Measurements from ENCODE around the gene SLC35A3.
A peak's percentile ranks its signal among the peaks of the same experiment; 100 is the strongest.
"Not testable (repeated sequence)": the region's sequence is repeated elsewhere in the genome, so short reads cannot be mapped to it uniquely, and the experiment has no call there.

Gene SLC35A3

GRCh38 chr1:100037927-100038659 is 68.3 kb downstream of the SLC35A3 start:
- Mint-ChIP-seq H3K36me3 (peaks cover 7% of the 10 kb centered on the region), H3K9me3 (no peaks in the 10 kb centered on the region), H3K4me3 (peak overlapping the region; percentile 99), H3K27ac (peak overlapping the region; percentile 100), H3K27me3 (no peaks in the 10 kb centered on the region), H3K4me1 (peaks cover 58% of the 10 kb centered on the region)

- peak overlapping the region; percentile 99 for H3K4me3 Mint-ChIP-seq
- peaks cover 65% of the 10 kb centered on the region for H3K4me1 Mint-ChIP-seq
- no peaks in the 10 kb centered on the region for H3K9me3 Mint-ChIP-seq
- H3K36me3 Mint-ChIP-seq, result peaks cover 10% of the 10 kb centered on the region
- peak overlapping the region; percentile 100 for H3K27ac Mint-ChIP-seq
- no peaks in the 10 kb centered on the region for H3K27me3 Mint-ChIP-seq
These were observed 69.0 kb downstream of the SLC35A3 start for GRCh38 chr1:100038660-100039287.

GRCh38 chr1:100039591-100039990 is 69.8 kb downstream of the SLC35A3 start:
- Mint-ChIP-seq H3K9me3 (no peaks in the 10 kb centered on the region), H3K4me1 (peaks cover 73% of the 10 kb centered on the region), H3K4me3 (peak overlapping the region; percentile 99), H3K36me3 (peaks cover 14% of the 10 kb centered on the region), H3K27ac (peak overlapping the region; percentile 100), H3K27me3 (no peaks in the 10 kb centered on the region)

DNA sequence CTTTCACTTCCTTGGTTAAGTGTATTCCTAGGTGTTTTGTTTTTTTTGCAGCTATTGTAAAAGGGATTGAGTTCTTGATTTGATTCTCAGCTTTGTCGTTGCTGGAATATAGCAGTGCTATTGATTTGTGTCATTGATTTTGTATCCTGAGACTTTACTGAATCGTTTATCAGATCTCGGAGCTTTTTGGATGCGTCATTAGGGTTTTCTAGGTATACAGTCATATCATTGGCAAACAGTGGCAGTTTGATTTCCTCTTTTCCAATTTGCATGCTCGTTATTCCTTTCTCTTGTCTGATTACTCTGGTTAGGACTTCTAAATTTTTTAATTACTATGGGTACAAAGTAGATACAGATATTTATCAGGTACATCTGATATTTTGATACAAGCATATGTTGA is 75.4 kb downstream of the SLC35A3 start:
- Mint-ChIP-seq H3K4me1 (peaks cover 98% of the 10 kb centered on the region), H3K27ac (peak overlapping the region; percentile 72), H3K4me3 (peak overlapping the region; percentile 71), H3K9me3 (no peaks in the 10 kb centered on the region), H3K36me3 (peaks cover 20% of the 10 kb centered on the region), H3K27me3 (no peaks in the 10 kb centered on the region)

DNA sequence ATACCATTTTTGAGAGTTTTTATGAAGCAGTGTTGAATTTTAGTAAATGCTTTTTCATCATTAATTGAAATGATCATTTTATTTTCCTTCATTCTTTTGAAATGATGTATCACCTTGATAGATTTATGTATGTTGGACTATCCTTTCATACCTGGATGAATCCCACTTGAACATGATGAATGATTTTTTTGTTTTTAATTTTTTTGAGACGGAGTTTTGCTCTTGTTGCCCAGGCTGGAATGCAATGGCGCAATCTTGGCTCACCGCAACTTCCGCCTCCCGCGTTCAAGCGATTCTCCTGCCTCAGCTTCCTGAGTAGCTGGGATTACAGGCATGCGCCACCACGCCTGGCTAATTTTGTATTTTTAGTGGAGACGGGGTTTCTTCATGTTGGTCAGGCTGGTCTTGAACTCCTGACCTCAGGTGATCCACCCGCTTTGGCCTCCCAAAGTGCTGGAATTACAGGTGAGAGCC is 77.5 kb downstream of the SLC35A3 start:
- Mint-ChIP-seq H3K4me1 (peaks cover 88% of the 10 kb centered on the region), H3K36me3 (peaks cover 18% of the 10 kb centered on the region), H3K27ac (peak overlapping the region; percentile 87), H3K4me3 (peak overlapping the region; percentile 75)
- not testable (repeated sequence) for H3K9me3 Mint-ChIP-seq, H3K27me3 Mint-ChIP-seq

DNA sequence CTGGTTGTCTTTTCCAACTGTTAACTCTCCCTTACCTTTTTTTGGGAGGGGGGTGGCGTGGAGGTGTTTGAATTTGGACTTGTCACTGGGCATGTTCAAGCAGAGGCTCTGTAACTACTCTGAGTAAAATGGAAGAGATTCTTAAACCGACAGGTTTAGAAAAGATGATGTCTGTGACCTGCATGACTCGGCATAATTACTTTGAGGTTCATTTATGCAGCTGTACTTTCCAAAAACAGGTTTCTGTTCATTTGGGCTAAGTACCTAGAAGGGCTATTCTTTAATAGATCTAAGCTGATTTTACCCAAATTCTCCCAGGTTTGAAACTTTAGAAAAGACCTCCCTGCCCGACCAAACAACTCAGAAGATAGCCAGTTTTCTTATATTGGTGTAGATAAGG is 80.3 kb downstream of the SLC35A3 start:
- H3K36me3 Mint-ChIP-seq, result peaks cover 14% of the 10 kb centered on the region
- H3K9me3 Mint-ChIP-seq, result no peaks in the 10 kb centered on the region
- H3K27ac Mint-ChIP-seq, result peak overlapping the region; percentile 80
- peak overlapping the region; percentile 30 for H3K4me3 Mint-ChIP-seq
- H3K27me3 Mint-ChIP-seq, result no peaks in the 10 kb centered on the region
- peaks cover 71% of the 10 kb centered on the region for H3K4me1 Mint-ChIP-seq

- Mint-ChIP-seq H3K27me3 (no peaks in the 10 kb centered on the region), H3K4me1 (peaks cover 65% of the 10 kb centered on the region), H3K4me3 (no peak overlapping the region), H3K9me3 (no peaks in the 10 kb centered on the region), H3K27ac (peak overlapping the region; percentile 31), H3K36me3 (peaks cover 14% of the 10 kb centered on the region)
These were observed 81.6 kb downstream of the SLC35A3 start for GRCh38 chr1:100051401-100051800.

- Mint-ChIP-seq H3K36me3 (peaks cover 17% of the 10 kb centered on the region), H3K27ac (peak overlapping the region; percentile 31), H3K9me3 (no peaks in the 10 kb centered on the region), H3K27me3 (no peaks in the 10 kb centered on the region), H3K4me1 (peaks cover 65% of the 10 kb centered on the region), H3K4me3 (no peak overlapping the region)
These were observed 82.1 kb downstream of the SLC35A3 start for GRCh38 chr1:100051893-100052292.

DNA sequence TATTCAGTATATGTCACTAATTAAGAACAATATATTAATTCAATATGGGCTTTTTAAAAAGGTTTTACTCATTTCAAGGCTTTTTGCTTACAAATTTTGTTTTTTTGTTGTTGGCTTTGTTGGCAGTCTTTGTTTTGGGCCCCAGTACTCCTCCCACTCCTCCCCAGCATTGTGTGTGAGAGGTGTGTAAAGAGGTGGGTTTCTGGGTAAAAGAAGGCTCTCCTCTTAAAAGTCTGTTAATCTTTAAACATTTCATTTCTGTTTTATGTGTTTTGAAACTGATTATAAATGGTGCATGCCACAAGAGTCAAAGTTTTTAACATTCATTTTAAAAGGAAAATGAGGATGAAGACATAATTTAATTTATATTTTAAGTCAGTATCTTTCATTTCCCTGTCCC is 83.3 kb downstream of the SLC35A3 start:
- H3K27me3 Mint-ChIP-seq, result no peaks in the 10 kb centered on the region
- no peak overlapping the region for H3K4me3 Mint-ChIP-seq
- peaks cover 18% of the 10 kb centered on the region for H3K36me3 Mint-ChIP-seq
- no peak overlapping the region for H3K27ac Mint-ChIP-seq
- H3K4me1 Mint-ChIP-seq, result peaks cover 56% of the 10 kb centered on the region
- no peaks in the 10 kb centered on the region for H3K9me3 Mint-ChIP-seq

GRCh38 chr1:100053727-100054126 is 83.9 kb downstream of the SLC35A3 start:
- Mint-ChIP-seq H3K4me1 (peaks cover 49% of the 10 kb centered on the region), H3K9me3 (no peaks in the 10 kb centered on the region), H3K27ac (peak overlapping the region; percentile 11), H3K27me3 (no peaks in the 10 kb centered on the region), H3K4me3 (no peak overlapping the region), H3K36me3 (peaks cover 15% of the 10 kb centered on the region)

- H3K4me1 Mint-ChIP-seq, result peaks cover 32% of the 10 kb centered on the region
- H3K4me3 Mint-ChIP-seq, result no peak overlapping the region
- no peak overlapping the region for H3K27ac Mint-ChIP-seq
- no peaks in the 10 kb centered on the region for H3K27me3 Mint-ChIP-seq
- H3K9me3 Mint-ChIP-seq, result no peaks in the 10 kb centered on the region
- H3K36me3 Mint-ChIP-seq, result peaks cover 22% of the 10 kb centered on the region
These were observed 91.9 kb downstream of the SLC35A3 start for GRCh38 chr1:100061681-100062080.

- Mint-ChIP-seq H3K9me3 (no peaks in the 10 kb centered on the region), H3K27ac (peak overlapping the region; percentile 39), H3K4me3 (no peak overlapping the region), H3K4me1 (peaks cover 32% of the 10 kb centered on the region), H3K27me3 (no peaks in the 10 kb centered on the region), H3K36me3 (peaks cover 24% of the 10 kb centered on the region)
These were observed 95.6 kb downstream of the SLC35A3 start for GRCh38 chr1:100065183-100065968.

DNA sequence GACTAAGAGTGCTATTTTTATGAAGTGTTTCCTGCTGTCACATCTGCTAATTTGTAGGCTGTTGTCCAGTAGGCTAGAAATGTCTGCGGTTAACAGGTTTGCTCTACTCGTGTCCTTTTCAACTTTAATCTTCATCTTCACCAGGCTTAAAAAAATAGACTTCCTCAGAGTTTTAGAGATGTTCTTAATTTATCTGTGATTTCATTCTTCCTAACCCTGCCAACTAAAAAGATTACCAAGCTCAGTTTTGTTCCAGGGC is 96.1 kb downstream of the SLC35A3 start:
- H3K27ac Mint-ChIP-seq, result peak overlapping the region; percentile 39
- H3K27me3 Mint-ChIP-seq, result no peaks in the 10 kb centered on the region
- H3K4me1 Mint-ChIP-seq, result peaks cover 27% of the 10 kb centered on the region
- no peak overlapping the region for H3K4me3 Mint-ChIP-seq
- peaks cover 22% of the 10 kb centered on the region for H3K36me3 Mint-ChIP-seq
- H3K9me3 Mint-ChIP-seq, result no peaks in the 10 kb centered on the region

- Mint-ChIP-seq H3K4me3 (no peak overlapping the region), H3K27ac (peak overlapping the region; percentile 60), H3K36me3 (peaks cover 29% of the 10 kb centered on the region), H3K27me3 (no peaks in the 10 kb centered on the region), H3K4me1 (peaks cover 17% of the 10 kb centered on the region), H3K9me3 (no peaks in the 10 kb centered on the region)
These were observed 100.6 kb downstream of the SLC35A3 start for GRCh38 chr1:100070201-100070939.

GRCh38 chr1:100073531-100073930 is 103.7 kb downstream of the SLC35A3 start:
- H3K27me3 Mint-ChIP-seq, result no peaks in the 10 kb centered on the region
- peaks cover 25% of the 10 kb centered on the region for H3K36me3 Mint-ChIP-seq
- no peak overlapping the region for H3K4me3 Mint-ChIP-seq
- no peak overlapping the region for H3K27ac Mint-ChIP-seq
- H3K9me3 Mint-ChIP-seq, result no peaks in the 10 kb centered on the region
- peaks cover 9% of the 10 kb centered on the region for H3K4me1 Mint-ChIP-seq
